IPS-NIHi7 (cell line): Measurements from ENCODE around the gene UBE2E2.

Experiments
- DNase-seq: peaks from one replicate; pipeline ENCODE4 v3.0.0; 2012; ENCODE audit warnings: mixed read lengths; ENCODE audit errors: extremely low spot score

Gene UBE2E2

DNA sequence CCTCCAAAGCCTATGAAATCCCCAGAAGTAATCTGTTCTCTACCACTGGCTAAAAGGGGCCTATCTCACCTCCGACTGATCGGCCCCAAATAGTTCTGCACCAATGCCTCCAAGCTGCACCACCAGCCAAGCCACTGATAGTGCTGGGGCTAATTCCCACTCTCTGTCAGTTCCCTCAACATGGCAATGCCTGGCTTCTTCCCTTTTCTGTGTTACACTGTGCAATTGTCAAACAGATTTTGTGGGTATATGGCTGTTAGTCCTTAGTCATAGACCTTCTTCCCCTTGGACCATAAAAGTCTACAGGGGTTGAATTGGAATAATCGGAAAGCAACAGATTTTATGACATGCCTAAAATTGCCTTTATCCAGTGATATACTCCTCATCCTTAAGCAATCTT lies 9.3 kb upstream of the UBE2E2 start:
- DNase-seq = no peak

DNA sequence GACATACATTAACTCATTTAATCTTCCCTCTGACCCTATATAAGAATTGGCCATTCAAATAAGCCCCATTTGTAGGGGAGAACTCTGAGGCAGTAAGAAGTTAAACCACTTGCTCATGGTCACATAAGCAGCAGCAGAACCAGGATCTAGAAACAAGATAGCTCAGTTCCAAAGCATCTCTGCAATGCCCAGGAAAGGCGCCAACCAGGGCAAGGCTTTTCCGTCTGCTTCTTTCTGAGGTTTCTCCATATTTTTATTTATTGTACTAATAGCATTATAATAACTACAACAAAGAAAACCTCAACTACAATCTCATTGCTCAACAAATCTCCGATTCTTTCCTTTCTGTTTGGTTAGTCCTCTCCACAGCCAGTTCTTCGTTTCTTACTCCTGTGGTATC lies 4.3 kb upstream of the UBE2E2 start:
- no peak for DNase-seq

DNA sequence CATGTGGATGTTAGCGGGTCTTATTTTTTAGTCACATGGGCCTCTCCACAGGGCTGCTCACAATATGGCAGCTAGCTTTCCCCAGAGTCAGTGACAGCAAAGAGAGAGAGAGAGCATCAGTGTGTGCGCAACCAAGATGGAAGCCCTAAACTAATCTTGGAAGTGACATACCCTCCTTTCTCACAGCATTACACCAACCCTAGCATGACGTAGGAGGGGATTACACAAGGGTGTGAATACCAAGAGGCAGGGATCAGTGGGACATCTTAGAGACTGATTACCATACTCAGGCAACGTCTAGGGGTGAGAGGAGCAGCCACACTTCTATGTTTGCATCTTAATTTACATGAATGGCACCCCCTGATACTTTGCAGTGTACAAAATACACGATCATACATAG lies 3.5 kb upstream of the UBE2E2 start:
- DNase-seq = no peak

DNA sequence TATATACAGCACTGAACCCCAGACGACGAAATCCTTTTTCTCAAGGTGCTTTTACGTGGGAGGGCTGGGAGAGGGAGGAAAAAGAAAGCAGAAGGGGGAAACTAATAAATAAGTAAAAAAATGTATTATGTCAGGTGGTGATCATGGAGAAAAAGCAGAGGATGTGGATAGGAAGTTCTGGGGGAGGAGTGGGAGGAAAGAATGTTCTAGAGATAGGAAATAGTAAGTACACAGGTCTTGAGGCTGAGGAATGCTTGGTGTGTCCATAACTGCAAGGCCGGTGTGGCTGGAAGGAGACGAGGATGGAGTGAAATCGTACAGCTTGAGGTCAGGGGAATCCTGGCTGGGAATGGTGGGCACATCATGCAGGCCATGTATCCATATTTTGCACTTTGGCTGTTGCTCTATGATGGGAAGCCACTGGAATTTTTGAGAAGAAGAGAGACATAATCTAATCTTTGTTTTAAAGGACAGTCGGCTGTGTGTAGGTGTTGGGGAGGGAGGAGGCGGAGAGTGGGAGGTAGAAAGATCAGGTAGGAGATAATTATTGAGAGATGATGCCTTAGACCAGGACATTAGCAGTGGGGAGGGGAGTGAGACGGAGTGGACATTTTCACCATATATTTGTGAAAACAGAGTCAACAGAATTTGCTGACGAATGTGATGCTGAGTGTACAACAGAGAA lies 1.8 kb upstream of the UBE2E2 start:
- DNase-seq = no peak

DNA sequence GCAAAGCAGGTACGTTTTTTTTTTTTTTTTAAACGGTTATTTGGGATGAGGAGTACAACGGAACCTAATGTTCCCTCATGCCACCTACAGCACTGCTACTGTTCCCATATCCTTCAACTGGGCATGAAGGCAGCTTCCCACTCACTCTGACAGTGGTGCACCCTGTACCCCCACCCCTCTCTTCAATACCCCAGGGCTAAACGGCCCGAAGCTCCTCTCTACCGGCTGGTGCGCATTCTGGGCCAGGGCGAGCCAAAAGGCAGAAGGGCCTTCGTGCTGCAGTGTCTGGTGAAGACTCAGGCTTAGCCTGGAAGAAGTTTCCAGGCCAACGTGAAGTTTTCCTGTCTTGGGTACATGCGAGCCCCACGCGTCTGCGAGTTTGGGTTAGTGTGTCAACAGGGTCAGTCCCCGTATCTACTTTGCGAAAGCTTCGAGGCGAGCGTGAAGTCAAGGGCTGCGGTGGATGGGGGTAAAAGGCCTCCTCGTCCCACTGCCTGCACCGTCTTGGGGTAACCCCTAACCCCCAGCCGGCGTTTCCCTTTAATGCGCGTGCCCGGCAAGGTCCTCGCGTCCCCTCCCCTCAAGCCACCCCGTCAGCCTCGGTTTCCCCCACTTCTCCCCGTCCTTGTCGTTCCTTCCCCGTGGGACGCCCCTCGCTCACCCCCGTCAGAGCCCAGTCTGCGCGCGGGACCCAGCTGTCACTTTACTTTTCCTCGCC lies 765 bp upstream of the UBE2E2 start:
- peak; percentile 27 for DNase-seq

DNA sequence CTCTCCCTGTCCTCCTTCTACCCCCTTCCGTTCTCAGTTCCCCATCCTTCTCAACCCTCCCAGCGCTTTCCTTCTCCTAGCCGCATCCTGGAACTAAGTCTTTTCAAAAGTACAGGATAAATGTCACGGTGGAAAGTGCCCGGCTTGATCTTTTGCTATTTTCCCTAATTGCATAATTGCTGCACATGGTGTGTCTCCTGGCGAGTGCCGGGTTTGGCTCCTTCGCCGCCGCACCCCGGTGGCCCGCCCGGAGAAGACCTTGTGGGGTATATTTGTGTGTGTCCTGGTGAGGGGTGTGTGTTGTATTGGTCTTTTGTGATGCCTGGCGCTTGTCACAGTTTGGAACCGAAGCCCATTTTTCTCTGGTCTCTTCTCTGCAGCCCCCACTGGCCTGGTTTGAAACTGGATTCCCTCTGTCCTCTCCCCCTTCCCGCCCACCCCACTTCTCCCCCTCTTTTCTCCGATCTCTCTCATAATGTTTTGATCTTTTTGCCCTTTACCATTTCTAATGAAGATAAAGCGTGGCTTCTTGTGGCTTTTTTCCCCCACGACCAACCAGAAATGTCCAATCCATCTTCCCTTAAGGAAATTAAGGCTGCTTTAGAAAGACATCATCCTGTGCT lies 692 bp downstream of the UBE2E2 start:
- no peak for DNase-seq

DNA sequence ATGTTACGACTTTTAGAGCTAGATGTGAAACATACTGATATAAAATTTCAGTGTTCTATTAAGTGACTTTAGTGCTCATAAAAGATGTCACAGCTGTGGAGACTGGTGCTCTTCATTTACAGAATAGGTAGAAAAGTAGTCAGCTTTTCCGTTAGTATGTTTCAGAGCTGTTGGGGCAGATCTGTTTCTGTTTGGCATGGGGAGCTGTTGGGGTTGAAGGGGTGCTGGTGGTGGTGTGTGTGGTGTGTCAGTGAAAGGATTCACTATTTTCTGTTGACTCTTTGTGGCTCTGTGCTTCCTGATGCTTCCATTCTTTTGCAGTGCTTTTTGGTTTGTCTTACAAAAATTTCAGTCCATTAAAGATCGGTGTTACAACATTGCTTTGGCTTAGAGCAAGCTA lies 3.2 kb downstream of the UBE2E2 start:
- DNase-seq = no peak

DNA sequence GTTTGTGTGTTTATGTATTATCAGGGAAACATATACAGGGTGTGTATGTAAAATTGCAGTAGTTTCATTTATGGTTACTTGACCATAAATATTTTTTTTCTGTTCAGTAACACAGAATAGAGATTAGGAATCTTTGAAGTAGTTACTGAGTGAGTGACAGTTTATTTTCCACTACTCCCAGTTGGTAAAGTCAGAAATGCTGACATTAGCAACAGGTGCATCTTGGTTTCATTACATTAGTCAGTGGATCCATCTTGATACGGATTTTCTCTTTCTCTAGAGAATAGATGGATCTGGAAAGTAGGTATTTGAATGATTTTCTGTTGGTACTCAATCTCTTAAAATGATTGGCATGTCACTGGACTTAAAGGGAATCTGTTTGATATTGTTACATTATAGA lies 6.0 kb downstream of the UBE2E2 start:
- DNase-seq = no peak

DNA sequence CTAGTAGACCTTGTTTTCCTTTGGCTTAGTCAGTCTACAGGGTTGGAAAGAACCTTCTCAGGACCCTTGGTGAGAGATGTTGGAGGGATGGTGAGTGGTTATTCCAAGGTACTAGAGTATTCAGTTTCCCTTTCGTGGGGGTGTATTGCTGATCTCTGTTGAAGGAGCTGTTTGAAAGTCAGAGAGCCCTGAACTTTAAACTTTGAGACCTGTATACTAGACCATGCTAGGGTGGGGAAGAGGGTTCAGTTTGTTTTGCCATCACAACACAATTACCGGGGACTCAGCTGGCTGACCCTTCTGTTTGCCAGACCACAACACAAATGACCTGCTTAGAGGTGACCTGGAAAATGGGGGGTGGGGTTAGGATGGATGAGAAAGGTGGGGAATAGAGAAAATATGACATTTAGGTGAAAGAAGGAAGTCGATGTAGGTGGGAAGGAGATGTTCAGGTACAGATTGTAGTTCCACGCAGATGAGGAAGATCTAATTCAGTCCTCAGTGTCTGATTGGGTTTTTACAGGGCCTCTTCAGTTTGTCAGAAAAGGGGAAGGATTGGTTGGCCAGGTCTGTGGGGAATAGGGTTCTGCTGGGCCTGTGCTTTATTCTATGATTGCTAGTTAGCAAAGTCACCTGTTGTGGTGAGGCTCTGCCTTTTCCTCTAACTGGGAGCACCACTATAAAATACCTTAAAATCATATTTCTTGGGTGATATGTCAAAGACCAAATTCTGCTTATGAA lies 6.8 kb downstream of the UBE2E2 start:
- DNase-seq = no peak

DNA sequence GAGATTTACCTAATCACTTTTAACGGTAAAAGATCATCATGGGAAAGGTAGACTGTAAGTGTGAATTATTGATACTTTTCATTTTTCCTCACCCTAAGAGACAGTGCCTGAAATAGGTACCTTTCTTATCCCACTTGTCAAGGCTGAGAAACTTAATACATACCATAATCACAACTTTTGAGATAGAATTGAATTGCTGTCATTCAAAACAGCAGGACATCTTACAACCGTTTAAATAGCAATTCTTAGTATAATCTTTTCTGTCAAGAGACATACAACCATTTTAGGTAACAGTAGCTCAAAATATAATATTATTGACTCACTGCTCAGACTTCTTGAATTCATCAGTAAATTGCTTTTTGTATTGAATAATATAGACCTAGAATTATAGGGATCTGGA lies 10.7 kb downstream of the UBE2E2 start:
- no peak for DNase-seq

DNA sequence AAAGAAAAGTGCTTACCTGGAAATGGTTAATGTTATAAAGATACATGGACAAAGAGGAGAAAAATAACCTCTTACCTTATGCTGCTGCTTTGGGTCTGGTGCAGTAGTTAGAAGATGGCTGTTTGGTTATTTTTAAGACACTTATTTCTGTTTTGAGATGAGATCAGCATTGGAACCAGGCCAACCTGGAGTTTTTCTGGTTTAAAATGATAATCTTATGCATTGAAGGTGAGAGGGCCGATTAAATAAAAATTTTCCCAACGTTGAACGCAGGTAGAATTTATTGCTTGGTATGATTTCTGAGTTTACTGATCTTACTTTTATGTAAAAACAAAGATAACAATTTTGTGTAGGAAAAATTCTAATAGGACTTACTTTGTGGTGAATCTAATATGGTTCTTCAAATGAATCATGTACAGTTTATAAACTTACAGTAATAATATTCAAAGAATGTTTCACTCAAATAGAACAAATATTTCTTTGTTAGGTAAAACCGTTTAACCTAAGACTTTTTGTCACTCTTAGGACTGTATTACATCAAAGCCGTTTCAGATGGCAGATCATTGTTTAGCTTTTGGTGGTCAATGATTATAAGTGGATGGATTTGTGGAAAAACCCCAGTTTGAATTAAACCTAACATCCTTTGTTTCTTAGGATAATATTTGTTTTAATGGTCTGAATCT lies 14.9 kb downstream of the UBE2E2 start:
- DNase-seq = no peak

DNA sequence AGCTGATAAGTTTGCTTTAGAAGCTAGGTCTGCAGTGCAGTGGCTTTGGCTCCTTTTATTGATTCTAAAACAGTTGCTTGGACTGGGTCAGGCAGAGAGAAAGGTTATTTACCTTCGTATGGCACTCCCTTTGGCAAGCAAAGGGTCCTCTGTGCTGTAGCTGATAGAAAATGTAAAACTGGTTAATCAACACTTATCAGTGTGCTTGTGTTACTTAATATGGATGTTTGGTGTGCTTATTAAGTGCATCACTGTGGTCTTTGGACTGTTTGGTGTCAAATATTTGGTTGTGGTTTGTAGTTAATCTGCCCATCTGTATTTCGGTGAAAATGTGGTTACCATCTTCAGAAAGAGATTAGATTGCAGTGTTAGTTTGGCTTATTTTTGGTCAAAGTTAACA lies 16.0 kb downstream of the UBE2E2 start:
- no peak for DNase-seq

DNA sequence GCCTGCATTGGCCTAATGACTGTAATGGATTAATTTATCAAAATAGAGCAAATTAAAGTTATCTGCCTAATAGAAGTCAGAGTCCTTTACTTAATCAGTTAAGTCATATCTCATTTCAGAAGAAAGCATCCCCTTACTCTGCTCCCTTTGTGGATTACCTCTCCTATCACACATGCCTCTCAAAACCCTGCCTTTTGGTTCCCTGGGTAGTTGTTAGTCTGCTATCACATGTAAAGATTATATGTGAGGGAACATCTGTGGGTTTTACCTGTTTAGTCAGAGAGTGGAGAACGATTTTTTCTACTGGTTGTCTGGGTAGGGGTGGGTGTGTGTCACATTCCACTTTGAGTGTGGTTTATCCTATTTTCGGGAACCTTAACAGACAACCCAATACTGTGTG lies 16.4 kb downstream of the UBE2E2 start:
- DNase-seq = no peak

DNA sequence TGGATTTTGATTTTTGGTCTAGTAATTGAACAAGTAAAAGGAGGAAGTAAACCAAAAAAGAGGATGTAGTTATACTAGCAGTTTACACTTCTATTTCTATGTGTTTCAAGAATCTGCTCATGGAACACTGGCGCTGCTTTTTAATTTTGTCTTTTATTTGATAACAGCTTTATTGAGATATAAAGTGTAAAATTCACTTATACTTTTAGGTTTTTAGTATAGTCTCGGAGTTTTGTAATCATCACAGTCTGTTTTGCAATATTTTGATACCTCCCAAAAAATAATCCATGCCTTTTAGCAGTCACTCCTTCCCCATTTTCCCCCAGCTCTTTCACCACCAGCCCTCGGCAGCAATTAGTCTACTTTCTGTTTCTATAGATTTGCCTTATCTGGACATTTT lies 18.0 kb downstream of the UBE2E2 start:
- DNase-seq = no peak

DNA sequence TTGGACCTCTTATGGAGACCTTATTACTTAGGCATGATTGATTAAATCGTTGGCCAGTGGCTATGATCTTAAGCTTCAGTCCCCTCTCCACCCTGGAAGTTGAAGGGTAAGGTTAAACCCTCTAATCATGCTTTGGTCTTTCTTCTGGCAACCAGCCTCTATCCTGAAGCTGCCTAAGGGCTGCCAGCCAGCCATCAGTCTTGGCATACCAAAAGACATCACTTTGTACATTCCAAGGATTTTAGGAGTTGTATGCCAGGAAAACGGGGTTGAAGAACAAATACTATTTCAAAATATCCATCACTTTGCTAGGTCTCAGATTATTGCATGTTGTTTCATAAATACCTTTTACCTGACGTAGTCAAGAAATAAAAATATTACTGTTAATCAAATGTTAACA lies 28.9 kb downstream of the UBE2E2 start:
- DNase-seq = no peak

DNA sequence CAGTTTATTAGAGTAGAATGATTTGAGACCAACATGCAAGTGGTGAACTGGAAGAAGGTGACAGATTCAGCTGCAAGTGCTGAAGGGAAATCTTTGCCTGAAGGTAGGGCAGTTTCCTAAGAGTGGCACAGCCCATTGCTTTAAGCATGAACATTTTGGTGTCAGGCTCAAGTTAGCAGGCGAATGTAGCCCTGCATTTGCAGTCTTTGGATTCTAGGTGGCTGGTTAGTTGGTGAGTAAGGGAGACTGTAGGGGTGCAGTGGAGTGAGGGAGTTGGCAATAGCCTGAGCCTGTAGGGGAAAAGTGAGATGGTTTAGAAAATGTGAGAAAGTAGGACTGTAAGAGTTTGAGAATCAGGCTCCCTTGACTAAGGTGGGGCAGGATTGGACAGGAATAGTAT lies 29.7 kb downstream of the UBE2E2 start:
- DNase-seq = peak; percentile 23

DNA sequence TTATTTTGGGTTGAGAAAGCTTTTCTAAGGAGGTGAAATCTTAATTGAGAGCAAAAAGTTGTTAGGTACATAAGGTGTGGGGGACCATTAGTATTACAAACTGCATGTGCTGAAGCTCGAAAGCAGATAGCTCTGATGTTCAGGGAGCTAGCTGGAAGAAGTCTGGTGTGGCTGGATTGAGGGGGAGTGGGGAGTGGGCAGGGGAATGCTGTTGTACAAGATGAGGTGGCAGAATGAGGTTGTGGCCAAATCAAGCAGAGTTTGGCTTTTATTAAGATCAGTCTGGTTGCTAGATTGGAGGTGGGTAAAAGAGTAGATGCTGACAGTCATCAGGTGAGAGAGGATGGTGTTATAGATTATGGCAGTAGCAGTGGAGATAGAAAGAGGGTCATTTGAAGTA lies 32.1 kb downstream of the UBE2E2 start:
- no peak for DNase-seq

DNA sequence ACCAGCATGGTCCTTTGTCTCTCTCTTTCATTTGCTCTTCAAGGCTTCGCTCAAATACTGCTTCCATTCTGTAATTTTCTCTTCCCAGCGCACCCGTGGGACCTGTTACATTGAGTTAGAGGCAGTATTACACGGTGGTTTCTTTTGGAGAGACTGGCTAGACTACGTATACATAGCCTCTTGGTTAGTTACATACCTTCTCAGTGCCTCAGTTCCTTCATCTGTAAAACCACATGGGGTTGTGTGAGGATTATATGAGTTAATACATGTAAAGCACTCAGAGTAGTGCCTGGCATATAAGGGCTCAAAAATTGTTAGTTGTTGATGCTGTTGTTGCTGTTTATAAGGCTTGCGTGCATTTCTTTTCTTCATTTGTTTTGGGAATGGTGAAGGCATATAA lies 33.8 kb downstream of the UBE2E2 start:
- DNase-seq = no peak

DNA sequence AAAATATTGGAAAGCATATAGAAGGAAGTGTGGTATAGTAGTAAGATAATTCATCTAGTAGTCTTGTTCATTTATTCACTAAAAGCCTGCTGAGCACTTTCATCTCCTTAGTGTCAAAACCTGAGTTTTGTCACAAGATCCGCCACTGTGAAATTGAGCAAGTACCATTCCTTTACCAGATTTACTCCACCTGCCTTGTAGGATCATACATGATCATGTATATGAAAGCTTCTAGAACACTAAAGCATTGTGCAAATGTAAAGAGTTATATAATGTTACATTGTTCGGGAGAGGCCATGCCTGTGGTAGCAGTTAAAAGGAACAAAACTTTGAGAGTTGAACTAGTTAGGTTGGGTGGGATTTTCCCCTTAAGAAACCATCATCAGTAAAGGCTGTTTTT lies 35.0 kb downstream of the UBE2E2 start:
- DNase-seq = no peak

DNA sequence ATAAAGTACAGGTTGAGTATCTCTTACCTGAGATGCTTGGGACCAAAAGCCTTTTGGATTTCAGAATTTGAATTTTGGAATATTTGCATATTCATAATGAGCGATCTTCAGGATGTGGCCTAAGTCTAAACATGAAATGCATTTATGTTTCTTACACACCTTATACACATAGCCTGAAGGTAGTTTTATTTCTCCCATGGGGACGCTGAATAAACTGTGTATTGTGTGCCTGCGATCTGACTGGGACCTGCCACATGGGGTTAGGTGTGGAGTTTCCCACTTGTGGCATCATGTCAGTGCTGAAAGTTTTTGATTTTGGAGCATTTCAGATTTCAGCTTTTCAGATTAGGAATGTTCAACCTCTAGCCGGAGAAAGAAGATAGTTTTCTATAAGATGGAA lies 35.5 kb downstream of the UBE2E2 start:
- no peak for DNase-seq

DNA sequence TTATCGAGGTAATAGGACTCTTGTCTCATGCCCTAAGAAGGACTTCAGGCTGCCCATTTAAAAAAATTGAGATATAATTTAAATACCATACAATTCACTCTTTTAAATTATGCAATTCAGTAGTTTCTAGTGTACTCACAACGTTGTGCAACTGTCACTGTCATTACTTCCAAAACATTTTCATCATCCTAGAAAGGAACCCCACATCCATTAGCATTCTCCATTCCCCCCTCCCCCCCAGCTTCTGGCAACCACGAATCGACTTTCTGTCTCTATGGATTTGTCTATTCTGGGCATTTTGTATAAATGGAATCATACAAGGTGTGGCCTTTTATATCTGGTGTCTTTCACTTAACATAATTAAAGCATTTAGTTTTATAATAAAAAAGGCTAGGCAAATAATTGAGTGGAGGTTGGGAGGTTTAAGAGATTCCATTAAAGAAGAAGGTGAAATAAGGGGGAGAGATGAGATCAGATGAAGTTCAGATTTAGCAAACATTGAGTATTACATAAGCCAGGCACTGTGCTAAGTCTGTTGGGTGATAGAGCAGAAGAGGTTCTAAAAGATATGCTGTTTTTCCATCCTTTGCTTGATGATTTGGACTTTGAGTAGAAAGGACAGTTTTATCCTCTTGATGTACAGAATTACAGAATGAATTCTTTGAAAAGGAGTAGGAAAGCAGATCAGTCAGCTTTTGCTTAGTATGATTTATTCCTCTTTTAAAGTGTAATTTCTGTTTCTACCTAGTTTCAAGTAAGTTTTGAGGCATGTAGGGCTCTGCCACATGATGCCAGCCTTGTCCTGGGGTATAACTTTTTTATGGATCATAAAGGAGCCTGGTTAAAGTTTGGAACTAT lies 36.3 kb downstream of the UBE2E2 start:
- DNase-seq = no peak
